GM19467 (cell line): ENCODE data around the gene TMPRSS13.
"Not testable (repeated sequence)": the region's sequence is repeated elsewhere in the genome, so short reads cannot be mapped to it uniquely, and the experiment has no call there.

Source experiments
- ATAC-seq: cut with Tn5 transposase; IDR thresholded peaks from one replicate; pipeline ENCODE4 v1.9.1; 2021; ENCODE audit warnings: mild to moderate bottlenecking, moderate library complexity; ENCODE audit not compliant: unreplicated experiment

Gene TMPRSS13

GRCh38 chr11:117929142-117929915, at the start of gene TMPRSS13:
Gene TMPRSS13 (minus strand): TSS chr11:117929402. CDS start chr11:117929307, 95 bp downstream.
- ATAC-seq: no peak

GRCh38 chr11:117978991-117979390, 49.8 kb upstream of the TMPRSS13 start:
- no peak for ATAC-seq

- ATAC-seq: not testable (repeated sequence)
These were observed 49.2 kb upstream of the TMPRSS13 start for GRCh38 chr11:117978291-117978910.

GRCh38 chr11:117977612-117978264, 48.5 kb upstream of the TMPRSS13 start:
- not testable (repeated sequence) for ATAC-seq

- no peak for ATAC-seq
These were observed 47.8 kb upstream of the TMPRSS13 start for GRCh38 chr11:117977029-117977428.

- ATAC-seq: no peak
These were observed 47.2 kb upstream of the TMPRSS13 start for GRCh38 chr11:117976445-117976844.

GRCh38 chr11:117973503-117973860, 44.3 kb upstream of the TMPRSS13 start:
- no peak for ATAC-seq

- no peak for ATAC-seq
These were observed 43.7 kb upstream of the TMPRSS13 start for GRCh38 chr11:117972629-117973502.

- no peak for ATAC-seq
These were observed 42.8 kb upstream of the TMPRSS13 start for GRCh38 chr11:117972044-117972443.

GRCh38 chr11:117970400-117971024, 41.3 kb upstream of the TMPRSS13 start:
- no peak for ATAC-seq

- ATAC-seq: no peak
These were observed 40.2 kb upstream of the TMPRSS13 start for GRCh38 chr11:117969160-117969991.

- no peak for ATAC-seq
These were observed 37.7 kb upstream of the TMPRSS13 start for GRCh38 chr11:117966908-117967307.

- ATAC-seq: no peak
These were observed 33.6 kb upstream of the TMPRSS13 start for GRCh38 chr11:117962826-117963225.

GRCh38 chr11:117961896-117962295, 32.7 kb upstream of the TMPRSS13 start:
- ATAC-seq: no peak

GRCh38 chr11:117960406-117960805, 31.2 kb upstream of the TMPRSS13 start:
- no peak for ATAC-seq

GRCh38 chr11:117959438-117960149, 30.4 kb upstream of the TMPRSS13 start:
- no peak for ATAC-seq

GRCh38 chr11:117958949-117959348, 29.7 kb upstream of the TMPRSS13 start:
- no peak for ATAC-seq

- ATAC-seq: no peak
These were observed 23.9 kb upstream of the TMPRSS13 start for GRCh38 chr11:117953024-117953671.
